ENCODE data around the gene NUCKS1. TPM values are rescaled to one million over a fixed set of nuclear protein-coding genes. Genes with fewer than 3 reads are reported as not detected.

Gene NUCKS1
- total RNA-seq, 1 experiment from 2014 or later = 401 TPM

Other genes with a start within 250 kb of the NUCKS1 start
- 62.1 to 71.9 TPM (median 64.7 TPM) in 3 replicates for gene CDK18, start 245.5 kb downstream of the NUCKS1 start, total RNA-seq (2021)
- gene ELK4, start 118.2 kb downstream of the NUCKS1 start, total RNA-seq (2021) = 34.4 to 39.0 TPM (median 37.5 TPM) in 3 replicates
- gene SLC45A3, start 69.7 kb downstream of the NUCKS1 start, total RNA-seq (2021) = 14.8 to 15.2 TPM (median 15.0 TPM) in 3 replicates
- 10.7 to 11.2 TPM (median 11.0 TPM) in 3 replicates for gene RAB29, start 25.3 kb upstream of the NUCKS1 start, total RNA-seq (2021)
- 30.4 to 32.8 TPM (median 31.9 TPM) in 3 replicates for gene SLC41A1, start 63.0 kb upstream of the NUCKS1 start, total RNA-seq (2021)
- 0.23 to 0.37 TPM (median 0.32 TPM) in 3 replicates for gene PM20D1, start 100.0 kb upstream of the NUCKS1 start, total RNA-seq (2021)
- gene SLC26A9, start 193.3 kb upstream of the NUCKS1 start, total RNA-seq (2021) = 0.05 to 0.15 TPM in 2 of 3 replicates, not detected in the other